C4-2B (cell line): Measurements from ENCODE around the gene TRIM5.

ENCODE experiments used
- H3K27ac ChIP-seq: fragments of 450-650 bp; 2 replicates; pipeline ENCODE4 v1.5.1; 2017
- ZFX ChIP-seq: fragments of 450-650 bp; IDR thresholded peaks from 2 replicates; pipeline ENCODE4 v1.6.1; 2017
- TF ChIP-seq, protein P1 (sequence below): fragments of 450-650 bp; conservative IDR thresholded peaks from 2 replicates; pipeline ENCODE4 v1.5.1; 2017; ENCODE audit warnings: mild to moderate bottlenecking

Gene TRIM5

DNA sequence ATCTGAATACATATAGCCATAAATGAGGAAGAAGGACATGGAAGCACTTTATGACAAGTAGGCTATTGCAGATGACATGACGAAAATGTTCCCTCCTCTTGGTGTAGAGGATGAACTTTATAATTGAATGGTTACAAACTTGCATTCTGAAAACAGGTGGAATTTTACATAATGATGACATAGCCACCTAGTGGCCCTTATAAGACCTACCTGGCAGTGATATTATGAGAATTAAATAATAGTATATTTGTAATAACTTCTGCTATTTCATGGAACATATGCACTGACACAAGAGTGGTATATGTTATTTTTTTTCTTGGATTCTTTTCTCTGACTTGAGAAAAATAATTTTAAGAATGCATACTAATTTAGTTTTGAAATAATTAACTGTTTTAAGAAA lies 27.6 kb upstream of the TRIM5 start:
- TF ChIP-seq ZFX: no peak
- TF ChIP-seq, protein P1, sequence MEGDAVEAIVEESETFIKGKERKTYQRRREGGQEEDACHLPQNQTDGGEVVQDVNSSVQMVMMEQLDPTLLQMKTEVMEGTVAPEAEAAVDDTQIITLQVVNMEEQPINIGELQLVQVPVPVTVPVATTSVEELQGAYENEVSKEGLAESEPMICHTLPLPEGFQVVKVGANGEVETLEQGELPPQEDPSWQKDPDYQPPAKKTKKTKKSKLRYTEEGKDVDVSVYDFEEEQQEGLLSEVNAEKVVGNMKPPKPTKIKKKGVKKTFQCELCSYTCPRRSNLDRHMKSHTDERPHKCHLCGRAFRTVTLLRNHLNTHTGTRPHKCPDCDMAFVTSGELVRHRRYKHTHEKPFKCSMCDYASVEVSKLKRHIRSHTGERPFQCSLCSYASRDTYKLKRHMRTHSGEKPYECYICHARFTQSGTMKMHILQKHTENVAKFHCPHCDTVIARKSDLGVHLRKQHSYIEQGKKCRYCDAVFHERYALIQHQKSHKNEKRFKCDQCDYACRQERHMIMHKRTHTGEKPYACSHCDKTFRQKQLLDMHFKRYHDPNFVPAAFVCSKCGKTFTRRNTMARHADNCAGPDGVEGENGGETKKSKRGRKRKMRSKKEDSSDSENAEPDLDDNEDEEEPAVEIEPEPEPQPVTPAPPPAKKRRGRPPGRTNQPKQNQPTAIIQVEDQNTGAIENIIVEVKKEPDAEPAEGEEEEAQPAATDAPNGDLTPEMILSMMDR: peak; percentile 67
- H3K27ac ChIP-seq: no peak overlapping the region

DNA sequence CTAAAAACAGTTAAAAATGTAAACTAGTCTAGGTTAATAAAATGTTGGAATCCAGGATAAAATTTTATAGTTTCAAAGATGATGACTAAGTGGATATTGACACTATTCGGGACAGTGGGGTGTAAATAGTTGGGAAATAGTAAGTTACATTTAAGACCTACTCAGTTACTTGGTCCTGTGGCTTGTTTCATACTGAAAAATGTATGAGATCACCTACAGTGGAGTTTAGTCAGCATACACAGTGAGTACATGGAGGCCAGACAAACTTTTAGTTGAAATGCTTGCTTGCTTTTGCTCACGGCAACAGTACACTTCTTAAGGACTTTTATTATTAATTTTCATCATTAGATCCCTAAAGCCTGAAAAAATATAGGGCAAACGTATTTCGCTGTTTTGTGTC lies 20.8 kb upstream of the TRIM5 start:
- no peak overlapping the region for H3K27ac ChIP-seq
- TF ChIP-seq, protein P1: no peak
- no peak for TF ChIP-seq ZFX

DNA sequence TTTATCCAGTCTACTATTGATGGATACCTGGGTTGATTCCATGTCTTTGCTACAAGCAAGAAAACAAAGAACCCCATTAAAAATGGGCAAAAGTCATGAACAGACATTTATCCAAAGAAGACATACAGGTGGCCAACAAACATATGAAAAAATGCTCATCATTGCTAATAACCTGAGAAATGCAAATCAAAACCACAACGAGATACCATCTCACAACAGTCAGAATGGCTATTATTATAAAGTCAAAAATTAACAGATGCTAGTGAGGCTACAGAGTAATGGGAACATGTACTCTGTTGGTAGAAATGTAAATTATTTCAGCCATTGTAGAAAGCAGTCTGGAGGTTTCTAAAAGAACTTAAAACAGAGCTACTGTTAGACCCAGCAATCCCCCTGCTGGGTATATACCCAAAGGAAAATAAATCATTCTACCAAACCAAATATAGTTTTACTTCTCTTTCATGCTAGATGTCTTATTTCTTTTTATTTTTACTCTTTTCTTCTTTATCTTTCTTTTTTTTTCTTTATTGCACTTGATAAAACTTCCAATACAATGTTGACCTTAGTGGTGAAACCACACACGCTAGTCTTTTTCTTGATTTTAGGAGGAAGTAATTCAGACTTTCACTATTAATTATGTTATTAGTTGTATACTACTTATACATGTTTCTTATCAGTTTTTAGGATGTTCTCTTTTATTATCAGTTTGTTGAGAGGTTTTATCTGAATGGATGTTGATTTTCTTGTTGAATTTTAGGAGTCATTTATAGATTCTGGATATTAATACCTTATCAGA lies 19.1 kb upstream of the TRIM5 start:
- TF ChIP-seq, protein P1: no peak
- no peak for TF ChIP-seq ZFX
- no peak overlapping the region for H3K27ac ChIP-seq

DNA sequence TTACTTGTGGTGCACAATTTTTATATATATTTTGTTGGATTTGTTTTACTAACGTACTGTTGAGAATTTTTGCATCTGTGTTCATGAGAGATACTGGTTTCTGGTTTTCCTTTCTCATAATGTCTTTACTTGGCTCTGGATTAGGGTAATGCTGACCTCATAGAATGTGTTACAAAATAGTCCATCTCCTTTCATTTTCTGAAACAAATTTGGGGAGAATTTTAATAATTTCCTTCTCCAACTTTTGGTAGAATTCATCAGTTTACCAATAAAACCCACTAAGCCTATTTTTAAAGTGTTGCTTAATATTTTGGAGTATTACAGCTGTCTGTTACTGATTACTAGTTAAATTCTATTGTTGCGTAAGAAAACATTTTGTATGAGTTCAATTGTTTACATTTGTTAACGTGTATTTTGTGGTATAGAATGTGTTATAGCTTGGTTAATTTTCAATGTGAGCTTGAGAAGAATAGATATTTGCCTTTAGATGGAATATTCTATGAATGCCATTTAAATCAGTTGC lies 16.2 kb upstream of the TRIM5 start:
- TF ChIP-seq ZFX: no peak
- TF ChIP-seq, protein P1: no peak
- H3K27ac ChIP-seq: no peak overlapping the region

DNA sequence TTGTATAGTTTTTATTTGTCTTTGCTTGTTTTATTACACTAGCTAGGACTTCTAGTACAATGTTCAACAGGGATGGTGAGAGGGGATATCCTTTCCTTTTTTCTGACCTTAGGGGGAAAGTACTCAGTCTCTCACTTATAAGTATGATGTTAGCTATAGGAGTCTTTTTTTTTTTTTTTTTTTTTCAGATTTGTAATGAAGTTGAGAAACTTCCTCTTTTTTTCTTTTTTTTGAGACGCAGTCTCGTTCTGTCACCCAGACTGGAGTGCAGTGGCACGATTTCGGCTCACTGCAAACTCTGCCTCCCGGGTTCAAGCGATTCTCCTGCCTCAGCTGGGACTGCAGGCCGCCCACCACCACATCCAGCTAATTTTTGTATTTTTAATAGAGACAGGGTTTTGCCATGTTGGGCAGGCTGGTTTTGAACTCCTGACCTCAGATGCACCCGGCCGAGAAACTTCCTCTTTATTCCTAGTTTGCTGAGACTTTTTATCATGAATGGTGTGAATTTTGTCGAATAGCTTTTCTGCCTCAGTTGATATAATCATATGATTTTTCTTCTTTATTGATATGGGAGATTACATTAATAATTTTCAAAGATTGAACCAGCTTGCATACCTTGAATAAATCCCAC lies 15.7 kb upstream of the TRIM5 start:
- no peak overlapping the region for H3K27ac ChIP-seq
- TF ChIP-seq, protein P1: no peak
- no peak for TF ChIP-seq ZFX

DNA sequence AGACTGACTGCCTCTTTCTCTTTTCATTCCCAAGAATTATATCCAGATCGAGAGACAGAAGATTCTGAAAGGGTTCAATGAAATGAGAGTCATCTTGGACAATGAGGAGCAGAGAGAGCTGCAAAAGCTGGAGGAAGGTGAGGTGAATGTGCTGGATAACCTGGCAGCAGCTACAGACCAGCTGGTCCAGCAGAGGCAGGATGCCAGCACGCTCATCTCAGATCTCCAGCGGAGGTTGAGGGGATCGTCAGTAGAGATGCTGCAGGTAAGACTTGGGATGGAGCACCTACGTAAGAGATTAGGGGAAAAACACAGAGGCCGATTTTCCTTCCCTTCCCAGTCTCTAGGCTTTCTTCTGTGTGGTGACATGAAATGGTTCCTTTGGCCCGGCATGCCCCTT lies 13.4 kb upstream of the TRIM5 start:
- no peak overlapping the region for H3K27ac ChIP-seq
- TF ChIP-seq, protein P1: no peak
- TF ChIP-seq ZFX: no peak

DNA sequence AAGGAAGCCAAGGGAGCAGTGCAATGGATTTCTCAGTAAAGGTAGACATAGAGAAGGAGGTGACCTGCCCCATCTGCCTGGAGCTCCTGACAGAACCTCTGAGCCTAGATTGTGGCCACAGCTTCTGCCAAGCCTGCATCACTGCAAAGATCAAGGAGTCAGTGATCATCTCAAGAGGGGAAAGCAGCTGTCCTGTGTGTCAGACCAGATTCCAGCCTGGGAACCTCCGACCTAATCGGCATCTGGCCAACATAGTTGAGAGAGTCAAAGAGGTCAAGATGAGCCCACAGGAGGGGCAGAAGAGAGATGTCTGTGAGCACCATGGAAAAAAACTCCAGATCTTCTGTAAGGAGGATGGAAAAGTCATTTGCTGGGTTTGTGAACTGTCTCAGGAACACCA lies 11.3 kb upstream of the TRIM5 start:
- no peak overlapping the region for H3K27ac ChIP-seq
- TF ChIP-seq, protein P1: no peak
- no peak for TF ChIP-seq ZFX
